COLO668 (cell line): ENCODE measurements around the gene PLAC1.

Experiments used
- DNase-seq: peaks from one replicate; lab custom pipeline; 2025; ENCODE audit not compliant: unreplicated experiment; lab: John Stamatoyannopoulos, UW

The PLAC1 gene

DNA sequence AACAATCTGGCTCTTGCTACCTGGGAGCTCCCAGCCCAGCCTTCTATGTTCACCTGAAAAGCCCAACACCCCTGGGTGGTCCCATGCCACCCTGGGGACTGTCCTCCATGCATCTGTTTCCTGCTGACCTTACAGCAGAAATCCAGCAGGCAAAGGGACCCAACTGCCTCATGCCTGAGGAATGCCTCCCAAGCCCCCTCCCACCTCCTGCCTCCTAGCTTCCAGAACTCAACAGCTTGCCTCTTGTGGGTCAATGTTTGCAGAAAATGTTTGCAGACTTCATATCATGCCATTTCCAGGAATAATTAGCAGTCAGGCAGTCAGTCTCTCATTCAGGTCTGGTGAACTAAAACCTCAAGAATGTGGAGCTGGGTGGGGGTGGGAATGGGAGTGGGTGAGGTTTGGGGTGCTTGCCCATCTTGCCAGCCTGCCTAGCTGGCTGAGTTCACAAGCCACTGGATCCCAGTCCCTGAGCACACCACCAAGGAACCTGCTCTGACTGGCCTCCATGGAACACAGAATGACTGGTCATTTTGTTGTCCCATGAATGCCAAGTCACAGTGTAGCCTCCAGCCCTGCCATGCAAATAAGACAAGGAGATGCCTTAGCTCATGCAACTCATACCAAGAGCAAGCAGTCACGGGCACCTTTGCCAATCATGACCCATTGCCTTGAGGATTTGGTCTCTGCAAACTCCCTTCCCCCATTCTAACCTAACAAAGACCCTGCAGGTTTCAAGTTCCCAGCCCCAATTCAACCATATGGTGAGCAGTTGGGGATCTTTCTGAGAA is 12.1 kb upstream of the PLAC1 start:
- no peak for DNase-seq

DNA sequence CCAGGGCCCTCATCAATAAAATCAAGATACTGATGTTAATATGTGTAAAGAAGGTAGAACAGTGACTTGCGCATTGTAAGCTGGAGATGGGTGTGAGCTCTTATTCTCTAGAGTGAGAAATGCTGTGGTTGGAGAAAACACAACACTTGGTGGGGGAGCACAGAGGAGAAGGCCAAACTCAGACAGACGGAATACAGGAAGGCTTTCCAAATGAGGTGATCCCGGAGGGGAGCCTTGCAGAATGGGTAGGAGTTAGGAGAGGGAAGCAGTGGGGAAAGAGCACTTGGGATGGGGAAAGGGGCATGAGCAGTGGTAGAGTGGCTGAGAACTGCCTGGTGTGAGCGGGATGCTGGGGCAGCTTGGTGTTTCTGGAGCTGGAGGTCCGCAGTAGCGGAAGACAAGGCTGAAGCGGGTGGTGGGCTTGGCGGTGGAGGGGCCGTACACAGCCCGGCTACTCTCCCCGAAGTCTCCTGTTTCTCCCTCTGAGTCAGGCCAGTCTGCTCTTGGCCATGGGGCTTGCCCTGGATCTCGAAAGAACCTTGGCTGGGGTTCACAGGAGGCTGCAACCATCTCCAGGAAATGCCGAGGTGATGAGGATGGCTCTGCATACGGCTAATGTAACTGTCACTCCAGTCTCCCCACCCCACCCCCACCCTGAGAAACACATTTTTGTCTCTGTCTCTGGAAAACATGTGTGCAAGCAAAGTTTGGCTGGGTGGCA is 11.3 kb upstream of the PLAC1 start:
- DNase-seq: no peak

DNA sequence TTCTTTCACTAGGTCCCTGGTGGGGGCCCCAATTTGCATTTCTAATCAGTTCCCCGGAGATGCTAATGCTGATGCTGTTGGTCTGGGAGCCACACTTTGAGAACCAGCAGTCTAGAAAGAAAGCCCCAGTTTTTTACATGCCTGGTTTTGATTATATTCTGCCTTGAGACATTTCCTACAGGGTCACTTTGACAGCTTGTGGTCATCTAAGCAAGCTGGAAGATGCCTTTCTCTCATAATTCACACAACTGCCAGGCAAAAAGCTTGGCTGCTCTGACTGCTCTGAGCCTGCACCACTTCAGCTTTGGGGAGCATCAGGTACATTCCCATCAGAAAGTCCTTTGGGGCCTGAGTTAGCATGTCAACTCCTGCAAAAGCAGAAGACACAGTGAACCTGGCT is 5.9 kb upstream of the PLAC1 start:
- no peak for DNase-seq

DNA sequence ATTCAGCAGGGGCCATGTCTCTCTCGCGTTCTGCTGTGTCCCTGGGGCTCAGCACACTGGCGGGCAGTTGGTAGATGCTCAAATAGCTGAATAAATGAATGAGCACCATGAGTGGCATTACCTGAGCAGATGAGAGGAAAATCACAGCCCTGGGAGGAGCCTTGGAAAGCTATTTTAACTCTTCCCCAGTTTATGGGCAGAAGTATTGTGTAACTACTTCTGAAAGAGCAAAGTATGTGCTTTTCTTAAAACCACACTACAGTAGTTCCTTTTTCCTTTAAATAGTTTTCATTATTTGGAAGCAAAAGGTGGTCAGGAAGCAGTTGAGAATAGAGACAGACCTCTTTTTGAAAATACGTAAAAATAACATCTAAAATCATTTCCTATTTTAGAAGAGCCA is 3.0 kb upstream of the PLAC1 start:
- DNase-seq: no peak

DNA sequence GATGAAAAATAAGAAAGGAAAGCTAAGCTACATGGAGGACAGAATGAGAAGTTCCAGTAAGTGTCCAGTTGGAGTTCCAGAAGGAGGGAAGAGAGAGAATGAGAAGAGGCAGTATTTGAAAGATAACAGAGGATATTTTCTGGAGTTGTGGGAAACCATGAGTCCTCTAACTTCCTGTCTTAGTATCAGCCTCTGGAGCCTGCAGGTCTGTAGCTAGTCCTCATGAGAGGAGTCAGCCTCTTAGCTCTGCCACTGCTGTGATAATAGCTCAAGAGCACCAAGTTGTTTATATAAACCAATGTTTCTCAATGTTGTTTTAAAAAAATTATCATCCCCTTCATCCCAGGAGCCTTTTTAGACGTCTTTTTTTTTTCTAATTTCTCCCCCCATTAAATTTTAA is 2.4 kb upstream of the PLAC1 start:
- no peak for DNase-seq

DNA sequence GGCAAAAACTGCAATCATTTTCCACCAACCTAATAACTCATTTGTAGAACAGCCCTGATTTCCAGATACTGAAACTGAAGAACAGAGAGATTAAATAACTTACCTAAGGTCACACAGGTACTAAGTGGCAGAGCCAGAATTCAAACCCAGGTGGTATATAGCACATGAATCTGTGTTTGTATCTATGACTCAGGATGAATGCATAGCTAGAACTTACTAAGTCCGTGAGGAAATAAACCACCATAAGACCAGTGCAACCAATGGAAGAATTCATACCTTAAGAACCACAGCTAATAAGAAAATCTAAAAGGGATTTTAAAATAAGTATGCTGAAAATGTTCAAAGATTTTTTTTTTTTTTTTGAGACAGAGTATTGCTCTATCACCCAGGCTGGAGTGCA is 1.5 kb upstream of the PLAC1 start:
- DNase-seq: no peak

DNA sequence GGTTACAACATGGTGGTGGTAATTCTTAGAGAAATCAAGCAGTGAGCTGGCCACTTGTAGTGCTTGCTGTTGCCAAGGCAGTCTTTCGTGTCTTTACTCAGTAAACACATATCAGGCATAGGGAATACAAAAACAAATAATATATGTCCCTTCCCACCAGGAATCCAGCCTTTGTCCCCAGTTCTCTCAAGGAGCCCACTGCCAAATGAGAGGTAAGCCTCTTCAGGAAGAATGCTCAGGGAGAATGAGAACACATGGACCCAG is 421 bp upstream of the PLAC1 start:
- no peak for DNase-seq

DNA sequence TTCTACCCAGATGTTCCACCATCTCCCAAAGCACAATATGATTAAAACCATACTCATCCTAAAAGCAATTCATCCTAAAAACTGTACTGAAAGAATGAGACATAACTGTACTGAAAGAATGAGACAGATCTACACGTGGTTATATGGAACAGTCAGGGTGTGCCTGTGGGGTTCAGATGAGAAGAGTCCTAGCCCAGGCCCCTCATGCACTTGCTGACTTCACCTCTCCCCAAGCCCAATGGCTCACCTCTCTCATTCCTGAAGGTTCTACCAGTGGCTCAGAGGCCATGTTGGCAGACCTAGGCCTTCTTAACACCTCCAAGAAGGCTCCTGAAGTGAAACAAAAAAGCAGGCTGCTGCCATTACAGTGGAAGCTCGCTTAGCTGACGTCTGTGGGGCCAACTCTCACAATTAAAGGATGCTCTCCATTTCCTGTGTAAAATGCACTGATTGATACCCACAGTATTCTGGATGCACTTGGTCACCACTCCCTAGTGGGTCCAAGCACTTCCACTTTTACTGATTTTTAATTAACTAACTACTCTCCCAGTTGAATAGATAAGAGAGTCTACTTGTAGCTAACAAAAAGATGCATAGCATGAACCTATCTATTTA is 3.8 kb downstream of the PLAC1 start:
- no peak for DNase-seq

DNA sequence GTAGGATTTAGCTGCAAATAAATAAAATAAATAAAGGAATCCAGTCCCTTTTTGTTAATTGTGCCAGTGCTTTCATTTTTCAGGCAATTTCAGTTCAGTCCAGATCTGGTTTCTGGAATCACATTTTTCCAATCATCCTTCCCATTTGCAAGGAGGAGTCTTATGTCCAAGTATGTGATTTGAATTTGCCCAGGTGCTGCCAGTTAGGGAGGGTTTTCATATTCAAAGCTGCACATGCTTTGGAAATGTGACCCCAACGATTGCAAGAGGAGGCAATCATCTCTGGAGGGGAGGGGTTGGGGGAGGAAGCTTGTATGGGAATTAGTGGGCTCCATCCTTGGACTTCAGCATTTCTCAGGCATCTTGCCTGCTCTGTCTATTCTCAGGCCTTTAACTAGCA is 4.4 kb downstream of the PLAC1 start:
- DNase-seq: no peak

DNA sequence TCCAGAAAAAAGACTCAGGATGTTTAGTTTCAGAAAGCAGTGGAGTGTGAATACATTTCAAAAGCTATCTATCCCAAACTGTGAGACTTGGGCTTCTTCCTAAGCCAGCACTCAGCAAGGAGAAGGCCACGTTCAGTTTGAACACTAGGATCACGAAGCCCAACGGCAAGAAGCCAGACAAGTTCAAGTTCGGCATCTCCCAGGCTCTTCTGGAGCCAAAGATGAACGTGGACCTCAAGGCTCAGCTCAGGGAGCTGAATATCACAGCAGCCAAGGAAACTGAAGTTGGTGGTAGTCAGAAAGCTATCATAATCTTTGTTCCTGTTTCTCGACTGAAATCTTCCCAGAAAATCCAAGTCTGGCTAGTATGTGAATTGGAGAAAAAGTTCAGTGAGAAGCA is 7.6 kb downstream of the PLAC1 start:
- no peak for DNase-seq

DNA sequence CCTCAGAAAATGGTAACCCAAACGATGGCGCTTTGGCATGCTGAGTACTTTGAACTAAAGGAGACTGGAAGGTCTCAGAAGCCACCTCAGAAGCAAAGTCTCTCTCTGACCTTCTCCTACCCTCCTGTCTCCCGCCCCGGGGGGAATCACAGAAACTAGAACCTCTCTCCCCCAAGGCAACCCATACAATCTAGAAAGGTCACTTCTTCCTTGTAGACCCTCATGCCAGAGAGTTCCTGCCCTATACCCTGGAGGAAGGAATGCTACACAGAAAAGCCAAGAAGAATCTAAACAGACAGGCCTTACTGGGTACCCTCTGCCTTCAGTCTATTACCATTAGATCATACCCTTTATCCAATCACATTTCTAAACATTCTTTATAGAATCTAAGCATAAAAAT is 8.5 kb downstream of the PLAC1 start:
- no peak for DNase-seq

DNA sequence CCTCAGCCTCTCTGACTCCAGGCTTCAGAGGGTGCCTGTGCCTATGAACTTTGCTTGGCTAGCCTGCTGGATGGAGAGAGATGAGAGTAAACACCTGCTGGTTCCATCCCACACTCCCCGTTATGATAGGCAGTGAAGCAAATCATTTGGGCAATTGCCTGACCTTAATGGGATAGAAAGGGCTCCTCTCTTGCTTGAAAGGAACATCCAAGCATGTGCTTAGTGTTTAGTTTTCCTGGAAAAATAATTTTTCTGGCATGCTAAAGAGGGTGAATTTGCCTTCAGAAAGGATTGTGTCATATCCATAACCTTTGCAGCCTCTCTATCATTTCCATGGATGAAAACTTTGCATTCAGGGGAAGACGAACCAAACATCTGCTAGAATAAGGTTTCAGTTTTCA is 10.8 kb downstream of the PLAC1 start:
- no peak for DNase-seq

DNA sequence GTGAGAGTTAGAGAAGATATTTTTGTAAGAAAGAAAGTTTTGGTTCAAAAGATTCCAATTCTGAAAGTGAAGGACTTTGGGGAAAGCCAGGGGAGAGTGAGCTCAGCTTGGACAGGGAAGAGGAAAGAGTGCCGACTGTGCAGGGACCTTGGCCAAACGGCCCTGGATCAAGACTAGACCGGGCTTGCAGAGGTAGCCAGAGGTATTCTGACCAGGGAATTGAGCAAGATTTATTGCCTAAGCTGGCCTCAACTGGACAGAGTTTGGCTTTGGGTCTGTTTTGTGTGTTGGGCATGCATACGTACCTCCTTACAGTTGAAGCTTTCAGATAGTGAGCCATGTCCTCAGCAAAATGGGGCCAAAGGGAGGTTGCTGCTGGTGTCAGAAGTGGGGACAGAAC is 11.6 kb downstream of the PLAC1 start:
- DNase-seq: no peak

DNA sequence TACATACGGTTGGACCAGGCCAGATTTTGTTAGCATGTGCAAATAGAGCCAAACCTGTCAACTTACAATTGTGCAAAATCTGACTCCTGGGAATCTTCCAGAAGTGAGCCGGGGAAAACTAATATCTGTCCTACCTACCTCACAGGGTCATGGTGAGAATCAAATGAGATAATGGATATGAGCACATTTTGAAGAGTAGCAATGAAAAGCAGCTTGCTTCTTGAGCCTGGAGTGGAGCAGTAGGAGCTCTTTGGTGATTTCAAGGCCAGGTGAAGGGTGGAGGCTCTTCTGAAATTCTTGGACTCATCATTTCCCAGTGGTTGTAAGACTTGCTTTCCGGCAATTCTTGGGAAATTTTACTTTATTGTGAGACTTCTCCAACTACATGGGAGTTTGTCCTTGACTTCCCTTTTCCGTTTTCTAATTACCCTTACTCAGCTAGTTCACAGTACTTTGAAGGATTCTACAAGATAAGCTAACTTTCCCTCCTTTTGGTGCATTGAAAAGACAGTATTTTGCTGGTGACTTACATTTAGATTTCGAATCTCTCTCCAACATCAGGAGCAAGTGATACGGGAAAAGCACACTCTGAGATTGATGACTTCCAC is 12.2 kb downstream of the PLAC1 start:
- DNase-seq: no peak

DNA sequence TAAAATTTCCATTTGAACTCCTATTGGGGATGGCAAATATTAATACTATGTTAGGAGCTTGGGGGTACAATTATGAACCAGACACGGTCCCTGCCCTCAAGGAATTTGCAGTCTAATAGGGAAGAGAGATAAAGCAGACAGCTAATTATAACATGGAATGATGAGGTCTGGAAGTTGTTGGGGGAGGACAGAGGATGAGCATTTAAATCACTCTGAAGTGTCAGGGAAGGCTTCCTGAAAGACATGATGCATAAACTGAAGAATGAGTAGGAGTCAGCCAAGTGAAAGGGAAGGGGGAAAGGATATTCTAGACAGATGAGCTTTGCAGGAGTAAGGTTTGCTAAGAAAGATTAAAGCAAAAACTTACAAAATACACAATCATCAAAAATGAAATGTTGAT is 15.9 kb downstream of the PLAC1 start:
- no peak for DNase-seq

DNA sequence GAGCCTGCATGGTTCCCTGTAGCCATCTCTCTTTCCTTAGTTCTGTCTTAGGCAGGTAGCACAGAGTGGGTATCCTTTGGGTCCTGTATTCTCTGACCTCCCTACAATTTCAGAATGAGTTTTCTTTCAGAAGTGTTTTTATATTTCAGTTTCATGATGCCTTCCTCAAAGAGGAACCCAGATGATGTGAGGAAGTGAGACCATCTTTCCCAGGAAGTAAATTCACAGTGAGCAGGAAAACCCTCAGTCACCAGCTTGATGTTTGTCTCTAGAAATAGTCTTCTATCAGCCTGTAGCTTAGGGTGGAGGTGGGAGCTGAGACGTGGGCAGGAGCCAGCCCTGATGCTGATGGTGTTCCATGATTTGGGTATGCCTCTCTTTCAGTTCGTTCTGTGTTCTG is 16.9 kb downstream of the PLAC1 start:
- DNase-seq: no peak

DNA sequence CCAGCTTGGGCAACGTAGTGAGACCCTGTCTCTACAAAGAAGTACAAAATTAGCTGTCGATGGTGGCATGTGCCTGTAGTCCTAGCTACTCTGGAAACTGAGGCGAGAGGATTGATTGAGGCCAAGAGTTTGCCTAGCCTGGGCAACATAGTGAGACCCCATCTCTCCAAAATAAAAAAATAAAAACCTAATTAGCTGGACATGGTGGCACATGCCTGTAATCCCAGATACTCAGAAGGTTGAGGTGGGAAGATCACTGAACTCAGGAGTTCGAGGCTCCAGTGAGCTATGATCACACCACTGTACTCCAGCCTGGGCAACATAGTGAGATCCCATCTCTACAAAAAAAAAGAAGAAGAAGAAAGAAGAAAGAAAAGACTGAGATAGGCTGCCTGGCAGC is 17.4 kb downstream of the PLAC1 start:
- no peak for DNase-seq

DNA sequence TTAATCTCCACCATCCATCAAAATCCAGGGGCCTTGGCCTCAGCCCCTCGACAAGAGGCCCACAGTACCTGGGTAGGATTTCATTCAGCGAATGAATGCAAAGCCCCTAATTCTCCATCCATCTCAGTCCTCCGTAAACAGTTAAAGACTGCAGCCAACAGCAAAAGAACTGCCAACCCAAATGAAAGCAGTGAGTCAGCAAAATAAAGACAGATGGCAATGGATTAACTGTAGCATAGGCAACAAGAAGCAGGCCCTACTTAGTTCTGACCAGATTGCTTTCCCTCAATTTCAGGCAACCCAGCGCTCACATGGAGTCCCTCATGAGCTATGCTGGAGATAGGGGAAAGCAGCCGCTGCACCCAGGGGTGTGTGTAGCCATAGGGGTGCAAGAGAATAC is 21.4 kb downstream of the PLAC1 start:
- no peak for DNase-seq

DNA sequence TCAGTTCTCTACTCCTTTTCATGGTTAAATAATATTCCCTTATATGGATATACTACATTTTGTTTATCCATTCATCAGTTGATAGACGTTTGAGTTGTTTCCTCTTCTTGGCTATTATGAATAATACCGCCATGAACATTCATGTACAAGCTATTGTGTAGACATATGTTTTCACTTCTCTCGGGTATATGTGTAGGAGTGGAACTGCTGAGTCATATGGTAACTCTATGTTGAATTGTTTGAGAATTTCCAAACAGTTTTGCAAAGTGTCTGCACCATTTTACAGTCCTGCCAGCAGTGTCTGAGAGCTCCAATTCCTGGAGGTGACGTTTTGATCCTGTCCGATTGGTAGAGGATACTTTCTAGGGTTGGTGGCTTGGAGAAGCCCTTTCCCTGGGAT is 23.6 kb downstream of the PLAC1 start:
- DNase-seq: no peak

DNA sequence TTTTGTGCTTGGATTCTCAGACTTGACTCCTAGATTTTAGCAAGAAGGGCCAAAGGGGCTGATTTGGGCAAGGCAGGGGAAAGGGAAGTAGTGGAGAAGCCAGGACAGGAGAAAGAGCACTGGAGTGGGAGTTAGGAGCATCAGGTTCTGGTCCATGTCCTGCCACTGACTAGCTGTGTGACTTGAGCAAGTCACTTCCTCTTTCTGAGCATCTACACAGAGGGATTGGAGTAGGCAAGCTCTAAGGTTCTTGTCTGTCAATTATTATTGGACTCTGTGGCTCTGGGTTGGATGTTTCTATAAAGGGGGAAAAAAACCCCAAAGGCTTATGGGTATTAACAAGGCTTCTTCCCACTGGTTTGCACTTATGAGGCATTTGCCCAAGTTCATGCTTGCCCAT is 24.4 kb downstream of the PLAC1 start:
- no peak for DNase-seq

DNA sequence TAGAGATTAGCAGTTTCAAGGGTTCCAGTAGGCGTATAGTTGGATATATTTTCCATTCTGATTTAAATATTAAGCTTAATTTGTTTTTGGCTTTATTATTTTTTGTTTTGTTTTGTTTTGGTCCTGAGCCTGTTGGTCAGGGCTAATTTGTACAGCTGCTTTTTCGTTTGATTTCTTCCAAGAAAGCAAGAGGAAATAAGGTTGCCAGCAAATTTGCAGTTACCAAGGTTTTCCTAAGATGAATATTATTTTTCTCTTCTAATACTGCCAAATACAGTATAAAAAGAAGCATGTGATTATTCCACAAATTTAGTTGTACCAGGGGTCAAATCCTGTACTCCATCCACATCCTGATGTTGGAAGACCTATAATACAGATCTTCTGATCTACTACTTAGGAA is 24.9 kb downstream of the PLAC1 start:
- DNase-seq: no peak

DNA sequence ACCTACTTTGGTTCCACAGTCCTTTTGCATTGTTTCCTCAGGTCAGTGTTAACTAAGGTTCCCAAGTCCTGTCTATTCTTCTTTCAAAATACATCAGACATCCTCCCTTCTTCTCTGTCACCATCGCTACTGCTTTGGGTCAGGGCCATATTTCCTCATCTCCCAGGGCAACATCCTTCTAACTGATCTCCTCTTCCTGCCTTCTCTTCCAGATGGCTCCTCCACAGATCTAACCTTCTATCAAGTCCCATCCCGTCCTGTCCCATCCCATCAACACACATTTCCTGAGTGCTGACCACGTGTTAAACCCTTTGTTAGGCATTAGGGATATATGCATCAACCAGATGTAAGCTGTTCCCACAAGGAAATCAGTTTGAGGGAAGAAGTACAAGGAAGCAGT is 25.9 kb downstream of the PLAC1 start:
- DNase-seq: no peak
